HG03342 (cell line): ENCODE measurements around the gene HDHD3.
A peak's percentile ranks its signal among the peaks of the same experiment; 100 is the strongest.

Experiments used
- ATAC-seq: cut with Tn5 transposase; IDR thresholded peaks from one replicate; pipeline ENCODE4 v1.9.1; 2021; ENCODE audit warnings: mild to moderate bottlenecking, moderate library complexity; ENCODE audit not compliant: unreplicated experiment

Gene HDHD3

GRCh38 chr9:113340011-113340699 is 36.6 kb downstream of the HDHD3 start, which contains the start of gene WDR31:
TSS of gene WDR31 (minus strand) at chr9:113340275. CDS start at chr9:113332022, 8,253 bp downstream.
- ATAC-seq = peak; percentile 98

GRCh38 chr9:113337714-113338113 is 39.1 kb downstream of the HDHD3 start:
- no peak for ATAC-seq

GRCh38 chr9:113331780-113332179 is 45.0 kb downstream of the HDHD3 start:
- no peak for ATAC-seq

GRCh38 chr9:113328045-113328782 is 48.6 kb downstream of the HDHD3 start:
- ATAC-seq = no peak

GRCh38 chr9:113326230-113326629 is 50.6 kb downstream of the HDHD3 start:
- ATAC-seq = no peak
